ENCODE data around the gene ABCC11. TPM values are rescaled to one million over a fixed set of nuclear protein-coding genes. Genes with fewer than 3 reads are reported as not detected.
A peak's percentile ranks its signal among the peaks of the same experiment; 100 is the strongest.
"Not testable (repeated sequence)": the region's sequence is repeated elsewhere in the genome, so short reads cannot be mapped to it uniquely, and the experiment has no call there.

The ABCC11 gene
- total RNA-seq, 4 donors from 2014 or later: 0.13 to 1.4 (median 0.36) TPM

DNA sequence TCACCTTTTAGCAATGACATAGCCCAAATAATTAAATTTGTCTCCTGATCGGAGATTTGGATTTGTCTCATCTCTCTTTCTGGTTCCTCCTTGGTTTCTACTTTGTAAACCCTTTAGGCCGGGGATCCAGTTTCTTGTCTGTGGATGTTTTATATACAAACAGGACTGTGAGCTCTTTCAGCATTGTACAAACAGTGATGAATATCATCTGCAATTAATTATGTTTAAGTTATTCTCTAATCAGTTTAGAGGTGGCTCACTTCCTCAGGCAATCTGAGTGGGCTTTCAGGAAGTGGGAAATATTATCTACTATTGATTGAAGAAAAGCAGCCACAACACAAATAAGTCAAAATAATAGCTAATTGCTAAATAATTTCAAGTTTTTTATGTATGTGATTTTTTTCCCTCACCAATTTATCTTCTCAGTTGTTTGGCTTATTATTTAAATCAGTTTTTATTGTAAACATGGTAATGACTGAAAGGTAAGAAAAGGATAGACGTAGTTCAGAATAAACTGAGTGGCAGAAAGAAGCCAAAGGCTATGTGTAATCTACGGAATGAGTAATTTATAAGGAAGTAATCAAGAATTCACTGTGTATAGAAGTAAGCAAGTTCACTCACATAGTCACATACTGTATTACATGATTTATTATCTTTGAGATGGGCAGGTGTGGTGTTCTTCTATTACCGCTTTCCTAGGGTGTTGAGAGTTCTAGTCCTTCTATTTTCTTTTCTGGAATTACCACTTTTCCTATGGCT is 3.4 kb upstream of the ABCC11 start:
- Histone ChIP-seq H3K27ac (no peak overlapping the region), H3K9me3 (no peaks in the 10 kb centered on the region), H3K4me1 (peaks cover 40% of the 10 kb centered on the region), H3K36me3 (peaks cover 27% of the 10 kb centered on the region), H3K27me3 (no peaks in the 10 kb centered on the region), H3K4me3 (no peak overlapping the region)
- 63% methylated on average over 5 of the region's 5 CpGs for WGBS
- no peak for TF ChIP-seq EP300 (IDR thresholded peaks at IDR 0.05)
- TF ChIP-seq POLR2AphosphoS5 (IDR thresholded peaks at IDR 0.05): no peak
- TF ChIP-seq, protein P1, sequence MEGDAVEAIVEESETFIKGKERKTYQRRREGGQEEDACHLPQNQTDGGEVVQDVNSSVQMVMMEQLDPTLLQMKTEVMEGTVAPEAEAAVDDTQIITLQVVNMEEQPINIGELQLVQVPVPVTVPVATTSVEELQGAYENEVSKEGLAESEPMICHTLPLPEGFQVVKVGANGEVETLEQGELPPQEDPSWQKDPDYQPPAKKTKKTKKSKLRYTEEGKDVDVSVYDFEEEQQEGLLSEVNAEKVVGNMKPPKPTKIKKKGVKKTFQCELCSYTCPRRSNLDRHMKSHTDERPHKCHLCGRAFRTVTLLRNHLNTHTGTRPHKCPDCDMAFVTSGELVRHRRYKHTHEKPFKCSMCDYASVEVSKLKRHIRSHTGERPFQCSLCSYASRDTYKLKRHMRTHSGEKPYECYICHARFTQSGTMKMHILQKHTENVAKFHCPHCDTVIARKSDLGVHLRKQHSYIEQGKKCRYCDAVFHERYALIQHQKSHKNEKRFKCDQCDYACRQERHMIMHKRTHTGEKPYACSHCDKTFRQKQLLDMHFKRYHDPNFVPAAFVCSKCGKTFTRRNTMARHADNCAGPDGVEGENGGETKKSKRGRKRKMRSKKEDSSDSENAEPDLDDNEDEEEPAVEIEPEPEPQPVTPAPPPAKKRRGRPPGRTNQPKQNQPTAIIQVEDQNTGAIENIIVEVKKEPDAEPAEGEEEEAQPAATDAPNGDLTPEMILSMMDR (IDR thresholded peaks at IDR 0.05): no peak
- no peak for TF ChIP-seq POLR2A (IDR thresholded peaks at IDR 0.05)
- no peak for DNase-seq (ENCODE audit: low spot score in 2 of 2)

DNA sequence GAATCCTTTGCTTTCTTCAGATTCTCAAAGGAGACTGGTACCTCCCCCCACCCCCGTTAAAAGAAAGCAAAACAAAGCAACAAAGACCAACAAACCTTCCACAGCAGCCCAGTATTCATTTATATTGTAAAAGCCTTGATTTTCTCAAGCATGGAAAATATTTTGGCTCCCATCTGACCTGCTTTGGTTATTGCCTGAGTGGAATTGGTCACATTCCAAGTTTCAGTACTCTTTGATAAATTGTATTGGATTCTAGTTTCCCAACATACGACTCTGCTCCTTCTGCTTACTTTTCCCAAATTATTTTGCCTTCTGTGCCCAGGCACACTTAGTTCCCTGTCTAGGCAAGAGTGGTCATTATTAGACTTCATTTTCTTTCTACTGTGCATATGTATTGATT is 1.3 kb downstream of the ABCC11 start:
- Histone ChIP-seq H3K4me3 (peak overlapping the region; percentile 63), H3K4me1 (peaks cover 45% of the 10 kb centered on the region), H3K27ac (no peak overlapping the region), H3K27me3 (no peaks in the 10 kb centered on the region), H3K9me3 (no peaks in the 10 kb centered on the region), H3K36me3 (no peaks in the 10 kb centered on the region)
- WGBS: 29% methylated on average over 2 of the region's 2 CpGs
- DNase-seq (ENCODE audit: low spot score in 2 of 2): no peak
- TF ChIP-seq EP300 (IDR thresholded peaks at IDR 0.05) (no peak), POLR2AphosphoS5 (IDR thresholded peaks at IDR 0.05) (no peak), POLR2A (IDR thresholded peaks at IDR 0.05) (no peak)
- TF ChIP-seq, protein P1 (IDR thresholded peaks at IDR 0.05): no peak

DNA sequence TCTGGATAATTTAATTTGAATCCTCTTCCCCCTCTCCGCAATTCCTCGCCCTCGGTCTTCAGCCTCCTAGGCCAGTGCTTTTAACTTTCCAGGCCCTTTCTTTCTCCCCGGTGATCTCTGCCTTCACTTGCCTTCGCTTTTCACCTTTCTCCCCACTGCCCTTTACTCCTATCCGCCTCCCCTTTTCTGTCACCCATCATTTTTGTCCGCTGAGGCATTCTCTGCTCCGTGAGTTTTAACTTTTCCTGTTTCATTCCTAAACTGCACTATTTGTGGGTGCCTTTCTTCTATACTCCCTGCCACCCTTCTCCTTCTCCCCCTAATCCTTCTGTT is 2.5 kb downstream of the ABCC11 start:
- DNase-seq (ENCODE audit: low spot score in 2 of 2): no peak
- H3K4me1 ChIP-seq: peaks cover 32% of the 10 kb centered on the region
- no peaks in the 10 kb centered on the region for H3K36me3 ChIP-seq
- no peaks in the 10 kb centered on the region for H3K27me3 ChIP-seq
- WGBS: 2% methylated on average over 8 of the region's 8 CpGs
- H3K9me3 ChIP-seq: no peaks in the 10 kb centered on the region
- H3K27ac ChIP-seq: peak overlapping the region; percentile 84
- TF ChIP-seq POLR2AphosphoS5 (IDR thresholded peaks at IDR 0.05) (no peak), EP300 (IDR thresholded peaks at IDR 0.05) (no peak), POLR2A (IDR thresholded peaks at IDR 0.05) (no peak)
- TF ChIP-seq, protein P1 (IDR thresholded peaks at IDR 0.05): no peak
- peak overlapping the region; percentile 63 for H3K4me3 ChIP-seq

DNA sequence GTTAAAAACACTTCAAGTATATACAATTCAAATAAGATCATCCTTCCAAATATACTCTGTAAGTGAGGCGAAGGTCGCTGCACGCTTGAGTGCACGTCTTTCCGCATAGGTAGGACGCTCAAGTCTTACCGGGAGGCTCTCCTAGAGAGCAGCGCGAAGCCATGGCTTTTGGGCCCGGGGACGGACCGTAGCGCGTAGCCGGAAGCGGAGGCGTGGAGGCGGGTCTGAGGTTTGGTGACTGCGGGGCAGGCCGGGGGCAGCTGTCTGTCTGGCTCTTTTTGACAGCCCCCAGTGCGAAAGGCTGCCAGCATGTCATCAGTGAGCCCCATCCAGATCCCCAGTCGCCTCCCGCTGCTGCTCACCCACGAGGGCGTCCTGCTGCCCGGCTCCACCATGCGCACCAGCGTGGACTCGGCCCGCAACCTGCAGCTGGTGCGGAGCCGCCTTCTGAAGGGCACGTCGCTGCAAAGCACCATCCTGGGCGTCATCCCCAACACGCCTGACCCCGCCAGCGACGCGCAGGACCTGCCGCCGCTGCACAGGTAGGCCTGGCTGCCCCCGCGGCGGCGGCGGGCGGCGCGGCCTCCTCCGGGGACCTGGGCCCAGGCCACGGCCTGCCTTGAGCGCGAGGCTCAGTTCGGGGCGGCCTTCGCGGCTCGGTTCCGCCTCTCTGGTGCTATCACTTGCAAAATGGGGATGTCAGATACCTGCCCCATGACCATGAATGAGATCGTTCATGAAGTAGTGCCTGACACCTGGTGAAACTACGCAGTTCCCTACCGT is 3.1 kb downstream of the ABCC11 start, which contains the start of gene LONP2:
Gene LONP2, plus strand, starts transcription at position 221 of the 783 bp plus-strand sequence. Its CDS starts 89 bp downstream, at position 310.
- peak; percentile 91 to 93 for DNase-seq (ENCODE audit: low spot score in 2 of 2)
- under 1% methylated on average over 43 of the region's 63 CpGs for WGBS

DNA sequence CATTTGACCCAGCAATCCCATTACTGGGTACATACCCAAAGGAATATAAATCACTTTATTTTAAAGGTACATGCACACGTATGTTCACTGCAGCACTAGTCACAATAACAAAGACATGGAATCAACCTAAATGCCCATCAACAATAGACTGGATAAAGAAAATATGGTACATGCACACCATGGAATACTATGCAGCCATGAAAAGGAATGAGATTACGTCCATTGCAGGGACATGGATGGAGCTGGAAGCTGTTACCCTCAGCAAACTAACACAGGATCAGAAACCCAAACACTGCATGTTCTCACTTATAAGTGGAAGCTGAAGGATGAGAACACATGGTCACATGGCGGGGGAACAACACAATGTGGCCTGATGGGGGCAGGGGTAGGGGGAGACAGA is 7.2 kb downstream of the ABCC11 start:
- not testable (repeated sequence) for H3K36me3 ChIP-seq; DNase-seq (ENCODE audit: low spot score in 2 of 2); H3K27ac ChIP-seq; H3K4me3 ChIP-seq; H3K27me3 ChIP-seq; H3K9me3 ChIP-seq; H3K4me1 ChIP-seq
- 96% methylated on average over 3 of the region's 3 CpGs for WGBS

More for the DNA sequence above, 3.1 kb downstream of the ABCC11 start, which contains the start of gene LONP2:
- Histone ChIP-seq H3K4me1 (peaks cover 32% of the 10 kb centered on the region), H3K27me3 (no peaks in the 10 kb centered on the region), H3K9me3 (no peaks in the 10 kb centered on the region), H3K27ac (peak within 1 kb of the TSS; percentile 84), H3K4me3 (peak within 1 kb of the TSS; percentile 63), H3K36me3 (no peaks in the 10 kb centered on the region)
- TF ChIP-seq POLR2A (IDR thresholded peaks at IDR 0.05) (peak in 1 of 2 donors; percentile 50), EP300 (IDR thresholded peaks at IDR 0.05) (no peak), POLR2AphosphoS5 (IDR thresholded peaks at IDR 0.05) (peak; percentile 34 to 95 (median 38))
- TF ChIP-seq, protein P1 (IDR thresholded peaks at IDR 0.05): no peak

Data from suprapubic skin (tissue), 4 donors.